Fibroblast of pulmonary artery (primary cell): ENCODE results near the gene MED12.

ENCODE experiments used
- DNase-seq: peaks from one replicate; pipeline ENCODE4 v3.0.0-alpha.2; 2010; ENCODE audit warnings: low read depth
- H3K4me3 ChIP-seq: replicated peaks from 2 replicates; pipeline ENCODE4 v1.5.1; 2011; ENCODE audit warnings: low read depth, mild to moderate bottlenecking, control low read depth, low read length, moderate library complexity
- TF ChIP-seq, protein P1 (sequence below): IDR thresholded peaks from 2 replicates; pipeline ENCODE4 v1.5.1; 2011; ENCODE audit warnings: mild to moderate bottlenecking, control low read depth, low read length, inconsistent platforms; ENCODE audit errors: missing control alignments

MED12 gene

DNA sequence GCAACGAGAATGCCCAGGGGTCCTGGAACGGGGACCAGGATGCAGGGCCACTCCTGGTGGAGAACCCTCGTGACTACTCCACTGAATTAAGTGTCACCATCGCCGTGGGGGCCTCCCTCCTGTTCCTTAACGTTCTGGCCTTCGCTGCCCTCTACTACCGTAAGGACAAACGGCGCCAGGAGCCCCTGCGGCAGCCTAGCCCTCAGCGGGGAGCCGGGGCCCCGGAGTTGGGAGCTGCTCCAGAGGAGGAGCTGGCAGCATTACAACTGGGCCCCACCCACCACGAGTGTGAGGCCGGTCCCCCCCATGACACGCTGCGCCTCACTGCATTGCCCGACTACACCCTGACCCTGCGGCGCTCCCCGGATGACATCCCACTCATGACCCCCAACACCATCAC lies 51.2 kb downstream of the MED12 start:
- DNase-seq, result no peak
- TF ChIP-seq, protein P1, sequence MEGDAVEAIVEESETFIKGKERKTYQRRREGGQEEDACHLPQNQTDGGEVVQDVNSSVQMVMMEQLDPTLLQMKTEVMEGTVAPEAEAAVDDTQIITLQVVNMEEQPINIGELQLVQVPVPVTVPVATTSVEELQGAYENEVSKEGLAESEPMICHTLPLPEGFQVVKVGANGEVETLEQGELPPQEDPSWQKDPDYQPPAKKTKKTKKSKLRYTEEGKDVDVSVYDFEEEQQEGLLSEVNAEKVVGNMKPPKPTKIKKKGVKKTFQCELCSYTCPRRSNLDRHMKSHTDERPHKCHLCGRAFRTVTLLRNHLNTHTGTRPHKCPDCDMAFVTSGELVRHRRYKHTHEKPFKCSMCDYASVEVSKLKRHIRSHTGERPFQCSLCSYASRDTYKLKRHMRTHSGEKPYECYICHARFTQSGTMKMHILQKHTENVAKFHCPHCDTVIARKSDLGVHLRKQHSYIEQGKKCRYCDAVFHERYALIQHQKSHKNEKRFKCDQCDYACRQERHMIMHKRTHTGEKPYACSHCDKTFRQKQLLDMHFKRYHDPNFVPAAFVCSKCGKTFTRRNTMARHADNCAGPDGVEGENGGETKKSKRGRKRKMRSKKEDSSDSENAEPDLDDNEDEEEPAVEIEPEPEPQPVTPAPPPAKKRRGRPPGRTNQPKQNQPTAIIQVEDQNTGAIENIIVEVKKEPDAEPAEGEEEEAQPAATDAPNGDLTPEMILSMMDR, result no peak
- no peak overlapping the region for H3K4me3 ChIP-seq

DNA sequence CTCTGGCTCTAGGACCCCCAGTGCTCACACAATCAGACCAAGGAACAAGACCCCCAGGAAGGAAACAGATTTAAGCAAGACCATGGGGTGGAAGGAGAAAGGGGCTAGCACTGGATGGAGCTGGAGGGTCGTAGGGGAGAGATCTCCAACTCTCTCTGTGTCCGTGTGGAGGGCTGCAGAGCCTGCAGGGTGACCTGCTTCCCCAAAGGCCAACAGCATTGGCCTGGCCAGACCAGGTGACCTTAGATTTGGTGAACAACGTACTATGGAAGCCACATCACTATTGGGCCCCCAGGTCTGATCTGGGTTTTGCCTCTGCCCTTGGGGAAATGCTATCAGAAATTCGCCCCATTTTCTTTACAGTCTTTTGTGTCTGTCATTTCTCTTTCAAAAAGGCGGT lies 52.3 kb downstream of the MED12 start:
- TF ChIP-seq, protein P1, result no peak
- no peak for DNase-seq
- H3K4me3 ChIP-seq, result no peak overlapping the region

DNA sequence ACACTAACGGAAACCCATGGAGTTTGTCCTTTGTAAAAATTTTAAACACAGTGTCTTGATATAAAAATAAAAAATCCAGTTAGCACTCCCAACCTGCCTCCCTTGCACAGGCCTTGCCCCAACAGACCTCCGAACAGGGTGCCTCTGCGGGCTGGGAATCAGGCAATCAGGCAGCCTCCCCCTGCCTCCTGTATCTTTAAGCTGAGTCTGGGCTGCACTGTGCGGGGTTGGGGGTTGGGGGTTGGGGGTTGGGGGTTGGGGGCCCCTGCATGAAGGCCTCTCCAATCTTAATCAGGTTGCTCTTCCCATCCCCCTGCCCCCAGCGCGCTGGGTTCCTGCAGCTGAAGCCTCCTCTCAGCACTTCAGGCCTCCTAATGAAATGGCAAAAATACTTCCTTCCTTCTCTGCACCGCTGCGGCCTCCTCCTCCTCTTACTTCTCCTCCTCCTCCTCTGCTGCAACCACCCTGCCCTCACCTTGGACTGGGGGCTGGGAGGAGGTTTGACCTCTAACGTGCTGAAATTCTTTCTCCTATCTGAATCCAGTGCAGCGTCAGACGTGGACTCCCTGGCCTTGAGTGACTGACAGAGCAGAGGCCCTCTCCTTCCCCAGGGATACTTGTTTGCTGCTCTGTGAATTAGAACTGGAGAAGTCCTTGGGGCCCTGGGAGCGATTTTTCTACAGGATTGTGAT lies 52.9 kb downstream of the MED12 start:
- TF ChIP-seq, protein P1, result no peak
- H3K4me3 ChIP-seq, result no peak overlapping the region
- no peak for DNase-seq

DNA sequence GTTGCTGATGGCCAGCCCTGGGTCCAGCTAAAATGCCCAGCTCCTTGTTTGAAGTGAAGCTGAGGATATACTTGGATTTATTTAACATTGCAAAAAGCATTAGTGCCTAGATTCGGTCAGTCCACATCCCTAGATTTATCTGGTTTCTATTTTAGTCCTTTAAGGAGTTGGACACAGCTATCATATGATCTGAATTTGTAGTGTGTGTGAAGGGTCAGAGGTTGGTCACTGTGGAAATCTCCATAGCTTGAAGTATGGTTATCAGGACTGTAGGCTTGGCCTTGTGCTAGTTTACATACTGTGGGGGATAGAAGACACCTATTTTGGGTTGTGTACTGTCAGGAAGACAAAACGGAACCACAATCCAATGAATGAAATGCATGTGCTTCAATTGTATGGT lies 55.0 kb downstream of the MED12 start:
- TF ChIP-seq, protein P1, result no peak
- H3K4me3 ChIP-seq, result no peak overlapping the region
- no peak for DNase-seq

- no peak for DNase-seq
- TF ChIP-seq, protein P1, result no peak
- no peak overlapping the region for H3K4me3 ChIP-seq
Observed at GRCh38 chrX:71174795-71175194, 56.4 kb downstream of the MED12 start.

GRCh38 chrX:71175531-71175930 lies 57.1 kb downstream of the MED12 start:
- DNase-seq, result no peak
- TF ChIP-seq, protein P1, result no peak
- no peak overlapping the region for H3K4me3 ChIP-seq

GRCh38 chrX:71177327-71177726 lies 58.9 kb downstream of the MED12 start:
- TF ChIP-seq, protein P1, result no peak
- H3K4me3 ChIP-seq, result no peak overlapping the region
- DNase-seq, result no peak
